HG02943 (cell line): Measurements from ENCODE around the gene SLC8B1.
A peak's percentile ranks its signal among the peaks of the same experiment; 100 is the strongest.

Source experiments
- ATAC-seq: cut with Tn5 transposase; IDR thresholded peaks from one replicate; pipeline ENCODE4 v1.9.1; 2021; ENCODE audit warnings: mild to moderate bottlenecking, low read depth, moderate library complexity; ENCODE audit not compliant: unreplicated experiment

Gene SLC8B1

GRCh38 chr12:113334786-113335539 is at the start of gene SLC8B1:
TSS of gene SLC8B1 (minus strand) at chr12:113335109. CDS start at chr12:113332878, 2,231 bp downstream.
- peak; percentile 88 for ATAC-seq

GRCh38 chr12:113382206-113382605 is 47.3 kb upstream of the SLC8B1 start:
- ATAC-seq = no peak

GRCh38 chr12:113381220-113381619 is 46.3 kb upstream of the SLC8B1 start:
- ATAC-seq = no peak

GRCh38 chr12:113378291-113378690 is 43.4 kb upstream of the SLC8B1 start:
- ATAC-seq = no peak

- no peak for ATAC-seq
These were observed 40.0 kb upstream of the SLC8B1 start for GRCh38 chr12:113374823-113375428.

- no peak for ATAC-seq
These were observed 39.1 kb upstream of the SLC8B1 start for GRCh38 chr12:113373969-113374368.

GRCh38 chr12:113373440-113373839 is 38.5 kb upstream of the SLC8B1 start:
- no peak for ATAC-seq

- no peak for ATAC-seq
These were observed 37.5 kb upstream of the SLC8B1 start for GRCh38 chr12:113372371-113372770.

GRCh38 chr12:113371808-113372207 is 36.9 kb upstream of the SLC8B1 start:
- ATAC-seq = no peak

- no peak for ATAC-seq
These were observed 36.2 kb upstream of the SLC8B1 start for GRCh38 chr12:113370923-113371682.

- ATAC-seq = no peak
These were observed 34.6 kb upstream of the SLC8B1 start for GRCh38 chr12:113369391-113369985.

GRCh38 chr12:113368331-113368730 is 33.4 kb upstream of the SLC8B1 start:
- ATAC-seq = no peak

- ATAC-seq = no peak
These were observed 31.9 kb upstream of the SLC8B1 start for GRCh38 chr12:113366827-113367226.

- no peak for ATAC-seq
These were observed 30.9 kb upstream of the SLC8B1 start for GRCh38 chr12:113365639-113366395.

- no peak for ATAC-seq
These were observed 29.8 kb upstream of the SLC8B1 start for GRCh38 chr12:113364698-113365097.

- ATAC-seq = no peak
These were observed 26.9 kb upstream of the SLC8B1 start for GRCh38 chr12:113361574-113362370.

- no peak for ATAC-seq
These were observed 25.2 kb upstream of the SLC8B1 start for GRCh38 chr12:113359939-113360748.

- peak; percentile 2 for ATAC-seq
These were observed 24.4 kb upstream of the SLC8B1 start for GRCh38 chr12:113359133-113359938.
